HG03159 (cell line): ENCODE results near the gene ZNF385A.
"Not testable (repeated sequence)": the region's sequence is repeated elsewhere in the genome, so short reads cannot be mapped to it uniquely, and the experiment has no call there.

ENCODE experiments used
- ATAC-seq: cut with Tn5 transposase; IDR thresholded peaks from one replicate; pipeline ENCODE4 v1.9.1; 2021; ENCODE audit warnings: mild to moderate bottlenecking, moderate library complexity; ENCODE audit not compliant: unreplicated experiment

ZNF385A gene

GRCh38 chr12:54358191-54358944, 26.2 kb downstream of the ZNF385A start:
- ATAC-seq = no peak

- ATAC-seq = no peak
Observed at GRCh38 chr12:54357506-54358190, 26.9 kb downstream of the ZNF385A start.

- no peak for ATAC-seq
Observed at GRCh38 chr12:54356951-54357356, 27.6 kb downstream of the ZNF385A start.

GRCh38 chr12:54356228-54356627, 28.3 kb downstream of the ZNF385A start:
- no peak for ATAC-seq

GRCh38 chr12:54355104-54355815, 29.3 kb downstream of the ZNF385A start:
- no peak for ATAC-seq

GRCh38 chr12:54354271-54354670, 30.3 kb downstream of the ZNF385A start:
- not testable (repeated sequence) for ATAC-seq

- ATAC-seq = no peak
Observed at GRCh38 chr12:54352891-54353874, 31.4 kb downstream of the ZNF385A start.

GRCh38 chr12:54352022-54352531, 32.5 kb downstream of the ZNF385A start:
- ATAC-seq = no peak

- no peak for ATAC-seq
Observed at GRCh38 chr12:54351341-54351740, 33.2 kb downstream of the ZNF385A start.

- ATAC-seq = no peak
Observed at GRCh38 chr12:54350743-54351142, 33.8 kb downstream of the ZNF385A start.

GRCh38 chr12:54349679-54350078, 34.9 kb downstream of the ZNF385A start:
- no peak for ATAC-seq

- no peak for ATAC-seq
Observed at GRCh38 chr12:54349036-54349435, 35.5 kb downstream of the ZNF385A start.

GRCh38 chr12:54341378-54342300, 42.9 kb downstream of the ZNF385A start:
- no peak for ATAC-seq

- ATAC-seq = no peak
Observed at GRCh38 chr12:54340846-54341245, 43.7 kb downstream of the ZNF385A start.

- ATAC-seq = no peak
Observed at GRCh38 chr12:54338698-54339296, 45.7 kb downstream of the ZNF385A start.

GRCh38 chr12:54337854-54338650, 46.5 kb downstream of the ZNF385A start:
- ATAC-seq = no peak

GRCh38 chr12:54337280-54337842, 47.2 kb downstream of the ZNF385A start:
- ATAC-seq = no peak
